H1 (cell line): Measurements from ENCODE around the gene CCDC38. TPM values are rescaled to one million over a fixed set of nuclear protein-coding genes. Genes with fewer than 3 reads are reported as not detected.

Source experiments
- CBX5 ChIP-seq: fragments of 300-800, 300-1000 bp; sonication (generic); IDR thresholded peaks from 2 replicates; pipeline ENCODE4 v1.7.1; 2016; ENCODE audit warnings: antibody characterized with exemption, low read length, low read depth
- CHD7 ChIP-seq: fragments of 300-600 bp; sonication (generic); IDR thresholded peaks from 2 replicates; pipeline ENCODE4 v1.7.1; 2012; ENCODE audit warnings: low read length, moderate library complexity, mild to moderate bottlenecking, inconsistent platforms; ENCODE audit not compliant: insufficient replicate concordance
- TAF1 ChIP-seq: IDR thresholded peaks from 2 replicates; pipeline ENCODE4 v1.6.1; 2011; ENCODE audit warnings: mild to moderate bottlenecking, low read depth, low read length
- polyA plus RNA-seq, 7 experiments: library from polyadenylated mRNA; depleted of rRNA in 3 of 7; stranded (reverse) in 5 of 7; unstranded in 2 of 7; fragments of >200 nt in 5 of 7; fragments of 200-250 nt in 2 of 7; gene quantifications; 1 replicate in 5 of 7; 2 replicates in 1 of 7; 4 replicates in 1 of 7; pipeline versions ENCODE4 v1.2.1 to v1.2.3, GENCODE V29; 2011 to 2013; ENCODE audit warnings: missing spikeins in 2 of 7, mixed read lengths in 2 of 7
- total RNA-seq: library from RNA; stranded (reverse); fragmentation: NEBNext Ultra II Directional; extraction: Animal tissue kit (Norgen Biotek cat#: 25700); gene quantifications from 2 replicates; pipeline ENCODE4 v1.2.1, GENCODE V29; 2021

CCDC38 gene
- total and polyA plus RNA-seq, 2 of the 8 experiments (the other 6 are each of a cell fraction or from before 2014, with no cell fraction given): not detected

GRCh38 chr12:95896846-95897245 is 45.6 kb downstream of the CCDC38 start (continued):
- no peak for TF ChIP-seq CHD7
- TF ChIP-seq CBX5: no peak
- no peak for TF ChIP-seq TAF1
